Smooth muscle cell of bladder (primary cell): ENCODE data around the gene PCBP3. TPM values are rescaled to one million over a fixed set of nuclear protein-coding genes. Genes with fewer than 3 reads are reported as not detected.

Experiments
- total RNA-seq: library from RNA; depleted of rRNA; stranded (reverse); fragments of >200 nt; gene quantifications from 2 replicates; pipeline ENCODE4 v1.2.3, GENCODE V29; 2014

The PCBP3 gene
- 1.0 and 1.6 TPM in 2 replicates for total RNA-seq

GRCh38 chr21:45643021-45643980 lies at the start of gene PCBP3:
Gene PCBP3, plus strand, starts transcription at chr21:45643725. Its CDS starts 206,361 bp downstream, at chr21:45850086.

GRCh38 chr21:45981151-45982091 lies 337.9 kb downstream of the PCBP3 start, which contains the start of gene COL6A1:
Gene COL6A1, plus strand, starts transcription at chr21:45981770. Its CDS starts 81 bp downstream, at chr21:45981851.

Other genes starting within 250 kb of the PCBP3 start
- gene COL18A1, start 238.6 kb upstream of the PCBP3 start, total RNA-seq: 51.8 and 59.3 TPM in 2 replicates
- gene SLC19A1, start 101.3 kb upstream of the PCBP3 start, total RNA-seq: 1.8 and 2.2 TPM in 2 replicates